GM12865 (cell line): Measurements from ENCODE around the gene ATP12A.
A peak's percentile ranks its signal among the peaks of the same experiment; 100 is the strongest.

Experiments
- DNase-seq: peaks from one replicate; pipeline ENCODE4 v3.0.0; 2010; ENCODE audit warnings: low read depth
- H3K4me3 ChIP-seq: 2 replicates; pipeline ENCODE4 v1.5.1; 2011; ENCODE audit warnings: mild to moderate bottlenecking, low read depth, low read length, control low read depth
- CTCF ChIP-seq: IDR thresholded peaks from 2 replicates; pipeline ENCODE4 v1.5.1; 2011; ENCODE audit warnings: low read length, control low read depth, low read depth, inconsistent platforms; ENCODE audit not compliant: insufficient read depth; ENCODE audit errors: missing control alignments

ATP12A gene

GRCh38 chr13:24745861-24746617, 65.8 kb downstream of the ATP12A start:
- H3K4me3 ChIP-seq: peak overlapping the region; percentile 54
- TF ChIP-seq CTCF: no peak
- peak; percentile 55 for DNase-seq

GRCh38 chr13:24746618-24747247, 66.5 kb downstream of the ATP12A start:
- peak overlapping the region; percentile 54 for H3K4me3 ChIP-seq
- DNase-seq: peak; percentile 59
- peak; percentile 46 for TF ChIP-seq CTCF

GRCh38 chr13:24747248-24748060, 67.2 kb downstream of the ATP12A start:
- DNase-seq: peak; percentile 78
- no peak for TF ChIP-seq CTCF
- peak overlapping the region; percentile 54 for H3K4me3 ChIP-seq

- H3K4me3 ChIP-seq: peak overlapping the region; percentile 54
- no peak for TF ChIP-seq CTCF
- no peak for DNase-seq
These were observed 67.8 kb downstream of the ATP12A start for GRCh38 chr13:24748061-24748400.

GRCh38 chr13:24759197-24759596, 79.0 kb downstream of the ATP12A start:
- DNase-seq: no peak
- no peak for TF ChIP-seq CTCF
- no peak overlapping the region for H3K4me3 ChIP-seq
